Body of pancreas (tissue), 4 donors: ENCODE measurements around the gene TEF. TPM values are rescaled to one million over a fixed set of nuclear protein-coding genes. Genes with fewer than 3 reads are reported as not detected.

Experiments
- ATAC-seq: fragments of 150-250 bp; one replicate; pipeline ENCODE4 v1.9.1; 2016
- DNase-seq, 4 donors: peaks; one replicate each; pipeline ENCODE4 v3.0.0-alpha.2; 2019
- H3K27ac ChIP-seq, 4 donors: fragments of 200-600 bp; sonication (generic); 1 replicate in 3 of 4; 2 replicates in 1 of 4; pipeline versions ENCODE4 v1.5.1 to v1.6.1; 2016 to 2019; ENCODE audit warnings: mild to moderate bottlenecking in 1 of 4, mixed read lengths in 1 of 4, moderate library complexity in 1 of 4
- H3K27me3 ChIP-seq, 2 donors: fragments of 200-600 bp; sonication (generic); one replicate each; pipeline ENCODE4 v1.6.0; 2016; ENCODE audit warnings: mild to moderate bottlenecking in 1 of 2
- H3K36me3 ChIP-seq, 2 donors: fragments of 200-600 bp; sonication (generic); replicated peaks in 1 of 2; 2 replicates each; pipeline ENCODE4 v1.5.1; 2016; ENCODE audit warnings: low read depth in 2 of 2; ENCODE audit not compliant: insufficient read depth in 1 of 2
- H3K4me1 ChIP-seq: fragments of 200-600 bp; sonication (generic); one replicate; pipeline ENCODE4 v1.6.0; 2016
- H3K4me3 ChIP-seq, 2 donors: fragments of 200-600 bp; sonication (generic); 1 replicate in 1 of 2; 2 replicates in 1 of 2; pipeline ENCODE4 v1.5.1; 2016 to 2019
- H3K9me3 ChIP-seq, 3 donors: fragments of 200-600 bp; sonication (generic); 1 replicate in 2 of 3; 2 replicates in 1 of 3; pipeline ENCODE4 v1.5.1; 2016
- POLR2A ChIP-seq, 3 donors: fragments of 450-650 bp; IDR thresholded peaks; one replicate each; pipeline ENCODE4 v1.6.1; 2016; ENCODE audit warnings: antibody characterized with exemption in 3 of 3, mild to moderate bottlenecking in 2 of 3
- WGBS, 2 donors: methylation state at CpG; one replicate each; pipeline ENCODE4 v1.1.5; 2017; 5-methylcytosine and 5-hydroxymethylcytosine counted together
- intact Hi-C: fragments of 100-400 bp; cut with DNase I; formaldehyde crosslinking; loops from one replicate; pipeline ENCODE4 v1.15.1; 2023
- total RNA-seq, 2 donors: library from RNA; depleted of rRNA; stranded (reverse); fragments of >200 nt; gene quantifications; one replicate each; pipeline ENCODE4 v1.1.0, GENCODE V29; 2016
- TF ChIP-seq, protein P1 (sequence below), 7 experiments: fragments of 450-650 bp in 4 of 7; fragments of 200-600 bp in 3 of 7; sonication (generic) in 3 of 7; IDR thresholded peaks; one replicate each; pipeline ENCODE4 v1.5.1; 2016 to 2019; ENCODE audit warnings: antibody characterized with exemption in 7 of 7

Gene TEF
- total RNA-seq, 2 donors from 2014 or later = 10.9 to 29.0 TPM

DNA sequence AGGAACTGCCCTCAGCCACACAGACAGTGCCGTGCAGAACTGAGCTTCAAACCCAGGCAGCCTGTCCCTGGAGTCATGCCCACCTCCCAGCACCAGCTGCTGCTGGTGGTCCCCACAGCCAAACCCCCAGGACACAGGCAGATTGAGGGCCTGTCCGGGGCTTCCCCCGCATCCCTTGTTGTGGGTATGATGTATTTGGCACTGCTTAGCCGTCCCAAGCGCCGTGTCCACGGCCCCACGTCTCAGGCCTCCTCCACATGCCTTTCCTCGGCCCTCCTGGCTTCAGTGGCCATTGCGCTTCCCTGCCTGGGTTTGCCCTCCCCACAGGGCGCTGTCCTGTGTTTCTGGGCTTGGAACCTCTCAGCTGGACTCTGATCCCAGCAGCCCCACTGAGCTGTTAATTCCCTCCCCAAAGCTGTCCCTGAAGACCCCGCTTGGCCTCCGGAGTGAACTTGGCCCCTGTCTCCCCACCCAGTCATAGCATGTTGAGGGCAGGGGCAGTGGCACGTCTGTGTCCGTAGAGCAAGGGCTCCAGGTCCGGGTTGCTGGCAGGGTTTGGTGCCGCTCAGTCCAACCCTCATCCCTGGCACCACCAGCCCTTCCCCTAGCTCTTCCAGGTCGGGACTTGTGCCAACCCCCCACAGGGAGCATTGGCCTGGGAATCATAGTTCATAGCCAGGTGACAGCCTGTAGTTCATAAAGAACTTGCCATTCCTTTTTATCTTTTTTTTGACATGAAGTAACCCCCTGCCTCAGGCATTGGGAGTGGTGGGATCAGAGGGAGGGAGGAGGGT is 34.5 kb upstream of the TEF start:
- Histone ChIP-seq H3K27me3 (no peaks in the 10 kb centered on the region), H3K9me3 (no peaks in the 10 kb centered on the region), H3K27ac (peak overlapping the region in 3 of 4 donors; percentile 27 to 34 (median 28)), H3K4me1 (no peaks in the 10 kb centered on the region), H3K36me3 (peaks cover 8 to 35% of the 10 kb centered on the region in 2 donors), H3K4me3 (no peak overlapping the region)
- ATAC-seq = peak; percentile 55
- TF ChIP-seq, protein P1, sequence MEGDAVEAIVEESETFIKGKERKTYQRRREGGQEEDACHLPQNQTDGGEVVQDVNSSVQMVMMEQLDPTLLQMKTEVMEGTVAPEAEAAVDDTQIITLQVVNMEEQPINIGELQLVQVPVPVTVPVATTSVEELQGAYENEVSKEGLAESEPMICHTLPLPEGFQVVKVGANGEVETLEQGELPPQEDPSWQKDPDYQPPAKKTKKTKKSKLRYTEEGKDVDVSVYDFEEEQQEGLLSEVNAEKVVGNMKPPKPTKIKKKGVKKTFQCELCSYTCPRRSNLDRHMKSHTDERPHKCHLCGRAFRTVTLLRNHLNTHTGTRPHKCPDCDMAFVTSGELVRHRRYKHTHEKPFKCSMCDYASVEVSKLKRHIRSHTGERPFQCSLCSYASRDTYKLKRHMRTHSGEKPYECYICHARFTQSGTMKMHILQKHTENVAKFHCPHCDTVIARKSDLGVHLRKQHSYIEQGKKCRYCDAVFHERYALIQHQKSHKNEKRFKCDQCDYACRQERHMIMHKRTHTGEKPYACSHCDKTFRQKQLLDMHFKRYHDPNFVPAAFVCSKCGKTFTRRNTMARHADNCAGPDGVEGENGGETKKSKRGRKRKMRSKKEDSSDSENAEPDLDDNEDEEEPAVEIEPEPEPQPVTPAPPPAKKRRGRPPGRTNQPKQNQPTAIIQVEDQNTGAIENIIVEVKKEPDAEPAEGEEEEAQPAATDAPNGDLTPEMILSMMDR (IDR thresholded peaks at IDR 0.05) = no peak
- no peak for TF ChIP-seq POLR2A (IDR thresholded peaks at IDR 0.05)
- WGBS, 2 donors = 76 to 79% methylated on average over 5 to 18 of the region's 18 CpGs
- peak; percentile 25 to 53 (median 46) for DNase-seq
- intact Hi-C loops = no loop called here

DNA sequence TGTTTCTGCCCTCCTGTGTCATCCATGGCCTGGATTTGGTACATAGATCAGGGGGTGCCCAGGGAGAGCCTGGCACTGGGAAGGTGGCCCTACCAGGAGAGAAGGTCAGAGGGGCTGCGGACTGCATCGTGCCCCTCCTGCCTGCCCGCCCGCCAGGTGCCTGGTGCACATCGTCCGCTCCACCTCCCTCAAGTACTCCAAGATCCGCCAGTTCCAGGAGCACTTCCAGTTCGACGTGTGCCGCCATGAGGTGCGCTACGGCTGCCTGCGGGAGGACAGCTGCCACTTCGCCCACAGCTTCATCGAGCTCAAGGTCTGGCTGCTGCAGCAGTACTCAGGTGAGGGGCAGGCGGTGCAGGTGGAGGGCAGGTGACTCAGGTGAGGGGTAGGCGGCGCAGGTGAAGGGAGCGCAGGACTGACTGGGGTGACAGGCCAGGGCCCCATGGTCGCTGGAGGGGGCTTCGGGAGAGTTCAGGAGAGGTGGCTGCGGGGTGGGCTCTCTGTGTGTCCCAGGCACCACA is 32.7 kb upstream of the TEF start:
- H3K36me3 ChIP-seq = peaks cover 8 to 32% of the 10 kb centered on the region in 2 donors
- ATAC-seq = no peak
- DNase-seq = no peak

DNA sequence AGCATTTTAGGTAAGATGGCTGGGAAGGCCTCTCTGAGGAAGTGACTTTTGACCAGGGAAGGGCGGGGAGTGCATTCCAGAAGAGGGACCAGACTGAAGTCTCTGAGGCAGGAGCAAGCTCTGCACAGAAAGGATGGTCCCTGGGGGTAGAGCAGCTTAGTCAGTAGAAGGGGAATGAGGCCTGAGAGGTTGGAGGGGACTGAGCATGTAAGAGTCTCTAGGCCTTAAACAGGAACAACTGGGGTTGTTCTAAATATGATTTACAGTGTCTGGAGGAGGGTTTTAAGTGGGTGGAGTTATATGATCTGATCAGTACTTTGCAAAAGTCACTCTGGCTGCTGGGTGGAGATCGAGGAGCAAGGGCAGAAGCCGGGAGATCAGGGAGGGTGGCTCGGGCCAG is 31.7 kb upstream of the TEF start:
- DNase-seq (no peak), ATAC-seq (no peak)
- Histone ChIP-seq H3K4me1 (no peaks in the 10 kb centered on the region), H3K27me3 (no peaks in the 10 kb centered on the region), H3K27ac (no peak overlapping the region), H3K36me3 (peaks cover 8 to 32% of the 10 kb centered on the region in 2 donors), H3K4me3 (no peak overlapping the region), H3K9me3 (no peaks in the 10 kb centered on the region)
- WGBS, 2 donors = 91 to 97% methylated on average over 4 of the region's 4 CpGs
- TF ChIP-seq, protein P1 (IDR thresholded peaks at IDR 0.05) = no peak
- TF ChIP-seq POLR2A (IDR thresholded peaks at IDR 0.05) = no peak
- intact Hi-C loops = no loop called here

More for the DNA sequence above, 32.7 kb upstream of the TEF start:
- Histone ChIP-seq H3K27ac (no peak overlapping the region), H3K4me1 (no peaks in the 10 kb centered on the region), H3K4me3 (no peak overlapping the region), H3K9me3 (no peaks in the 10 kb centered on the region), H3K27me3 (no peaks in the 10 kb centered on the region)
- TF ChIP-seq POLR2A (IDR thresholded peaks at IDR 0.05) = no peak
- TF ChIP-seq, protein P1 (IDR thresholded peaks at IDR 0.05) = no peak
- intact Hi-C loops = no loop called here
- 97 to 100% methylated on average over 6 to 19 of the region's 22 CpGs for WGBS, 2 donors

DNA sequence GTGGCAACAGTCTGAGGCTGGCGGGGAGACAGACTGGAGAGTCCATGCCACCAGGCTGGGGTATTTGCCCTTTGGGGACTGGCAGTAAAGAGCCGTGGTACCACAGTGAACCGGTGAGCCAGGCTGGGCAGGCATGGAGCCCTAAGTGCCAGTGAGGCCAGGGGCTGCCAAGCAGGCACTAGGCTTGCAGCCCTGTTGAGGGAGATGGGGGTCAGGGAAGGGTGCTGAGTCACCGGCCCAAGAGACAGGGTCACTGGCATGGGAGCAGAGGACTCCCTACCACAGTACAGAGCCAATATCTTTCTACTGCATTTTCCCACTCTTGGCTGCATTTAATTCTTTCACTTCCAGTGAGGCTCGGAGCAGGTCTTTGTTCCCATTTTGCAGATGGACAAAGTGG is 30.7 kb upstream of the TEF start:
- ATAC-seq = no peak
- 98 to 100% methylated on average over 3 to 5 of the region's 5 CpGs for WGBS, 2 donors
- Histone ChIP-seq H3K4me3 (no peak overlapping the region), H3K27me3 (no peaks in the 10 kb centered on the region), H3K9me3 (no peaks in the 10 kb centered on the region), H3K4me1 (no peaks in the 10 kb centered on the region), H3K27ac (no peak overlapping the region), H3K36me3 (peaks cover 13 to 36% of the 10 kb centered on the region in 2 donors)
- no peak for DNase-seq
- intact Hi-C loops = no loop called here
- TF ChIP-seq, protein P1 (IDR thresholded peaks at IDR 0.05) = no peak
- no peak for TF ChIP-seq POLR2A (IDR thresholded peaks at IDR 0.05)
